Measurements from ENCODE around the gene LRRC25. TPM values are rescaled to one million over a fixed set of nuclear protein-coding genes. Genes with fewer than 3 reads are reported as not detected.

LRRC25 gene
- total RNA-seq, 1 experiment from 2014 or later = not detected

GRCh38 chr19:18424890-18425514, 27.6 kb upstream of the LRRC25 start:
- no peak for DNase-seq
- Histone ChIP-seq H3K27me3 (ENCODE audit: insufficient read depth, low read length) (no peaks in the 10 kb centered on the region), H2BK120ac (ENCODE audit: low read depth, low read length, poor library complexity, severe bottlenecking) (no peak overlapping the region), H3K79me1 (ENCODE audit: insufficient read depth, low read depth, low read length, poor library complexity, severe bottlenecking) (no peaks in the 10 kb centered on the region), H2BK15ac (ENCODE audit: low read depth, low read length) (no peak overlapping the region), H3K27ac (ENCODE audit: insufficient read length, low read depth, low read length) (no peak overlapping the region), H3K79me2 (ENCODE audit: insufficient read depth, low read length) (no peaks in the 10 kb centered on the region), H3K4ac (ENCODE audit: low read depth, low read length) (no peak overlapping the region), H2AFZ (ENCODE audit: low read length) (no peak overlapping the region), H3K4me2 (ENCODE audit: insufficient read depth, insufficient read length, low read length) (no peak overlapping the region), H3K23ac (ENCODE audit: insufficient read length, low read depth, low read length) (no peak overlapping the region), H3K14ac (ENCODE audit: insufficient read depth, low read length) (no peak overlapping the region; the same call in 1 of the 2 replicates), H3K18ac (ENCODE audit: insufficient read length, low read depth, low read length) (no peak overlapping the region), H2BK12ac (ENCODE audit: insufficient read length, low read depth, low read length) (no peak overlapping the region), H2BK20ac (ENCODE audit: low read depth, low read length, poor library complexity, severe bottlenecking) (no peak overlapping the region), H2BK5ac (ENCODE audit: insufficient read length, low read length) (no peak overlapping the region), H3K23me2 (ENCODE audit: insufficient read length, low read depth, low read length, poor library complexity, severe bottlenecking) (no peaks in the 10 kb centered on the region), H4K5ac (ENCODE audit: insufficient read length, low read depth, low read length) (no peak overlapping the region), H3K4me1 (ENCODE audit: insufficient read depth, low read length) (peaks cover 4% of the 10 kb centered on the region; the same call in 1 of the 2 replicates), H3K9ac (ENCODE audit: extremely low read depth, insufficient read length, low read length) (no peak overlapping the region), H4K91ac (ENCODE audit: insufficient read length, low read depth, low read length) (no peak overlapping the region), H4K20me1 (ENCODE audit: control insufficient read depth, insufficient read depth, insufficient read length) (no peaks in the 10 kb centered on the region), H4K8ac (replicated peaks; ENCODE audit: insufficient read length, low read depth, low read length) (no peak overlapping the region), H3K9me3 (ENCODE audit: control insufficient read depth, low read depth, low read length) (no peaks in the 10 kb centered on the region), H3T11ph (ENCODE audit: low read length) (no peak overlapping the region), H3K56ac (ENCODE audit: insufficient read length, low read depth, low read length) (no peak overlapping the region), H2AK5ac (ENCODE audit: insufficient read length, low read length) (no peak overlapping the region)
- Mint-ChIP-seq H3K4me1 (peaks cover 40 to 48% of the 10 kb centered on the region in 2 experiments), H3K27me3 (ENCODE audit: low read depth) (peaks cover 29% of the 10 kb centered on the region), H3K9me3 (no peaks in the 10 kb centered on the region), H3K4me3 (no peak overlapping the region), H3K36me3 (ENCODE audit: insufficient read depth in 1 of 3, low read depth in 3 of 3) (peaks cover 0 to 5% (median 0%) of the 10 kb centered on the region in 3 experiments; a peak in 1 of 7 replicates), H3K27ac (no peak overlapping the region; a peak in 1 of 7 replicates)
- no peak for TF ChIP-seq CTCF (conservative IDR thresholded peaks at IDR 0.05)
- WGBS (ENCODE audit: extremely low coverage, insufficient read length, low lambda C conversion rate) = no CpG with 5 or more reads among the region's 17 CpGs
